Liver (tissue), 2 donors: Measurements from ENCODE around the gene SLMAP.

Experiments
- CTCF ChIP-seq: fragments of 150-350 bp; IDR thresholded peaks from 2 replicates; pipeline ENCODE4 v1.5.1; 2017; ENCODE audit warnings: improper control_type of control experiment, low read depth, low read length; ENCODE audit not compliant: missing input control
- ZBTB33 ChIP-seq: IDR thresholded peaks from 2 replicates; pipeline ENCODE4 v1.6.1; 2016; ENCODE audit warnings: antibody characterized with exemption
- donor health status: healthy.

- TF ChIP-seq CTCF (no peak), ZBTB33 (no peak)
These were observed 53.9 kb downstream of the SLMAP start for GRCh38 chr3:57810048-57810447.
